Measurements from ENCODE around the gene HK2.

HK2 gene

DNA sequence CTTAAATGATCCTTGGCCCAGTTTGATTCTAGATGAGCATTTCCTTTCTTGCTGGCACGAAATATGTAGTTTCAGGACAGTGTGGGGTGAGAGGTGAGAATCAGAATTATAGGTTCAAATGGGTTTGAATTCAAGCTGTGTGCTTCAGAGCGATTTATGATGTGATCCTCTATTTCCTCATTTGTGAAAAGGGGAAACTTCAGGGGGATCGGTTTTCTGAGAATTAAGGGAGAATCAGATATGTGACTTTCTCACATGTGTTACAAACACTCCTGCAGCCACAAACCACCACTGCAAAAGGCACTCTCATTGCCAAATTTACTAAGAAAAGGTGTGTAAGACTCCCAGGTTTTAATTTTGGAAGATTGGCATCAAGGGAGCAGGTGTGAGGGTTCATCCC, 24.4 kb downstream of the HK2 start:
- Histone ChIP-seq H3K4me1 (peaks cover 0 to 13% (median 0%) of the 10 kb centered on the region in 4 donors), H3K9me3 (no peaks in the 10 kb centered on the region), H3K27ac (no peak overlapping the region), H3K36me3 (peaks cover 0 to 22% (median 22%) of the 10 kb centered on the region in 3 donors), H3K27me3 (no peaks in the 10 kb centered on the region), H3K4me3 (no peak overlapping the region)
- TF ChIP-seq, protein P1, sequence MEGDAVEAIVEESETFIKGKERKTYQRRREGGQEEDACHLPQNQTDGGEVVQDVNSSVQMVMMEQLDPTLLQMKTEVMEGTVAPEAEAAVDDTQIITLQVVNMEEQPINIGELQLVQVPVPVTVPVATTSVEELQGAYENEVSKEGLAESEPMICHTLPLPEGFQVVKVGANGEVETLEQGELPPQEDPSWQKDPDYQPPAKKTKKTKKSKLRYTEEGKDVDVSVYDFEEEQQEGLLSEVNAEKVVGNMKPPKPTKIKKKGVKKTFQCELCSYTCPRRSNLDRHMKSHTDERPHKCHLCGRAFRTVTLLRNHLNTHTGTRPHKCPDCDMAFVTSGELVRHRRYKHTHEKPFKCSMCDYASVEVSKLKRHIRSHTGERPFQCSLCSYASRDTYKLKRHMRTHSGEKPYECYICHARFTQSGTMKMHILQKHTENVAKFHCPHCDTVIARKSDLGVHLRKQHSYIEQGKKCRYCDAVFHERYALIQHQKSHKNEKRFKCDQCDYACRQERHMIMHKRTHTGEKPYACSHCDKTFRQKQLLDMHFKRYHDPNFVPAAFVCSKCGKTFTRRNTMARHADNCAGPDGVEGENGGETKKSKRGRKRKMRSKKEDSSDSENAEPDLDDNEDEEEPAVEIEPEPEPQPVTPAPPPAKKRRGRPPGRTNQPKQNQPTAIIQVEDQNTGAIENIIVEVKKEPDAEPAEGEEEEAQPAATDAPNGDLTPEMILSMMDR (IDR thresholded peaks at IDR 0.05): no peak
- DNase-seq: no peak
- intact Hi-C loops (cut with DNase I; ENCODE audit: low total_unique reads): no loop called here

DNA sequence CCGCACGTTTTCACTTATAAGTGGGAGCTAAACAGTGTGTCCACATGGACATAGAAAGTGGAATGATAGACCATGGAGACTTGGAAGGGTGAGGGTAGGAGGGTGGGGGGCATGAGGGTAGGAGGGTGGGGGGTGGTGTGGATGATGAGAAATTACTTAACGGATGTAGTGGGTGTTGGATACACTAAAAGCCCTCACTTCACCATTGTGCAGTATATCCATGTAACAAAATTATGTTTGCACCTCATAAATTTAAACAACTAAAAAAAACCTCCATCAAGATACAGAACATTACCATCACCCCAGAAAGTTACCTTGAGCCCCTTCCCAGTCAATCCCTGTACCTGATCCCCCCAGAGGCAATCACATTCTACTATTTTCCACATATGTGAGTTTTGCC, 26.2 kb downstream of the HK2 start:
- no peak overlapping the region for H3K4me3 ChIP-seq
- TF ChIP-seq, protein P1 (IDR thresholded peaks at IDR 0.05): no peak
- no peaks in the 10 kb centered on the region for H3K27me3 ChIP-seq
- no peaks in the 10 kb centered on the region for H3K9me3 ChIP-seq
- intact Hi-C loops (cut with DNase I; ENCODE audit: low total_unique reads): no loop called here
- peaks cover 0 to 27% (median 3%) of the 10 kb centered on the region in 4 donors for H3K4me1 ChIP-seq
- H3K27ac ChIP-seq: no peak overlapping the region
- H3K36me3 ChIP-seq: peaks cover 0 to 13% (median 13%) of the 10 kb centered on the region in 3 donors
- no peak for DNase-seq

DNA sequence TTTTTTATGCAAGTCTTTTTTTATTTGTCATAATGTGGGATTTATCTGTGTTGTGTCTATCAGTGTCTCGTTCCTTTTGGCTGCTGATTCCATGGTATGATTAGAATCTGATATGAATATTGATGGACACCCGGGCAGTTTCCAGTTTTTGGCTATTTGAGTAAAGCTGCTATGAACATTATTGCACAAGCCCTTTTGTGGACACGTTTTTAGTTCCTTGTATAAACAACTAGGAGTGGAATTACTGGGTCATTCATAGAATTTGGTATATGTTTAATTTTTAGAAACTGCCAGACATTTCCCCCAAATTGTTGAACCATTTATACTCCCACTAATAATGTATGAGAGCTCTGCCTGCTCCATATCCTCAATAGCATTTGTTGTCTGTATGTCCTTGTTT, 26.6 kb downstream of the HK2 start:
- intact Hi-C loops (cut with DNase I; ENCODE audit: low total_unique reads): no loop called here
- Histone ChIP-seq H3K9me3 (no peaks in the 10 kb centered on the region), H3K27me3 (no peaks in the 10 kb centered on the region), H3K36me3 (peaks cover 0 to 9% (median 8%) of the 10 kb centered on the region in 3 donors), H3K4me1 (peaks cover 0 to 32% (median 7%) of the 10 kb centered on the region in 4 donors), H3K27ac (no peak overlapping the region), H3K4me3 (no peak overlapping the region)
- DNase-seq: no peak
- TF ChIP-seq, protein P1 (IDR thresholded peaks at IDR 0.05): no peak

DNA sequence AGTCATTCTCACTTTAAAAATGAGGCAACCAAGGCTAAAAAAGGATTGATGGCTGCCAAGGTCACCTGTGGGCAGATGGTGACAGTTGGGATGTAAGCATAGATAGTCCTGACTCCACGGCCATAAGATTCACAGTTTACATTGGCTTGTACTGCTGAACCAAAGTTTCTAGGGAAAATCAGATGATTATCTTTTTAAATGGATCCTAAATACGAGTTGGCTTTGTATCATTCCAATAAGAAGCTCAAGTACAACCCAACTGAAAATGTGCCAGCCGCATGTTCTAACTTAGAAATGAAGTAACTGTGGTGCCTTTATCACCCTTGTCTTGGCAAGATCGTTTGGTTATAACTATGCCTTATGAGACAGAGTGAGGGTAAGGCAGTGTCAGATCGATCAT, 27.6 kb downstream of the HK2 start:
- TF ChIP-seq, protein P1 (IDR thresholded peaks at IDR 0.05): no peak
- intact Hi-C loops (cut with DNase I; ENCODE audit: low total_unique reads): no loop called here
- Histone ChIP-seq H3K4me3 (no peak overlapping the region), H3K4me1 (peaks cover 0 to 41% (median 11%) of the 10 kb centered on the region in 4 donors), H3K9me3 (no peaks in the 10 kb centered on the region), H3K36me3 (no peaks in the 10 kb centered on the region), H3K27me3 (no peaks in the 10 kb centered on the region), H3K27ac (no peak overlapping the region)
- no peak for DNase-seq

DNA sequence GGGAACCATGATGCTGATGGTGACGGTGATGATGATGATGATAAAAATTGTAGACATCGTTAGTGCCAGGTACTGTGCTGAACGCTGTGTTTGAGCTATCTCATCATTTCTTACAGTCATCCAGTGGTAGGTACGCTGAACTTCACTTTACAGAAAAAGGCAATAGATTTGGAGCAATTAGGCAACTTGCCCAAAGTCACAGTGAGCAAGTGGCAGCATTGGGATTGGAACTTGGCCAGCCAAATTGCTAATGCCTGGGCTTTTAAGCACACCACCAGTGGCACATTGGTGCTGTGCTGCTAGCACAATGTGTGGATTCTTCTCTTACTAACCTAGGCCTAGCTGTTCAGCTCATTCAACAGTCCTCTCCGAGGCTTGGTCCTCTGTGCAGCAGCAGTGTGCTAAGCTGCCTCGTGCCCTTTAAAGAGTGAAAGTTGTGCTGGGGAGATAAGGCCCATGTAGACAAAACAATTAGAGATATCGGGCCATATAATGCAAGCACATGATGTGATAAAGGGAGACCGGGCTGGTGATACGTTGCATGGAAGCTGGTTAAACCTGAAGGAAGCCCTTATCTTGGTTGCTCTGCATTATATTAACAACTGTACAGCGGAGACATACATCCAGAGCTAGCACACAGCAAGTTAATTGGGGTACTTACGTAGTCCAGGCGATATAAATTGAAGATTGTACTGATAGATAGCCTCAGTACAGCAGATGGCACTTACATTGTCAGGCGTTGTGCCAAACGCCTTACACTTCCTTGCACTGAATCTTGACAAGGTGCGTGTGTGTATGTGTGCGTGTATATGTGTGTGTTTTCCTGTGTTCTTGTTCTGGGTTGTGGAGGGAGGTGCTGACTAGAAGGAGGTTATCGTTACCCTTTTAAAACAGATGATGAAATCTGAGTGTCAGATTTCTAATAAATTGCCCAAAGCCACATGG, 28.4 kb downstream of the HK2 start:
- Histone ChIP-seq H3K9me3 (no peaks in the 10 kb centered on the region), H3K27ac (no peak overlapping the region), H3K36me3 (no peaks in the 10 kb centered on the region), H3K4me1 (peaks cover 0 to 48% (median 12%) of the 10 kb centered on the region in 4 donors), H3K4me3 (no peak overlapping the region), H3K27me3 (no peaks in the 10 kb centered on the region)
- TF ChIP-seq, protein P1 (IDR thresholded peaks at IDR 0.05): no peak
- DNase-seq: no peak
- intact Hi-C loops (cut with DNase I; ENCODE audit: low total_unique reads): no loop called here

All from tibial artery (tissue), 4 donors.